ENCODE data around the gene EHD4.

Gene EHD4

DNA sequence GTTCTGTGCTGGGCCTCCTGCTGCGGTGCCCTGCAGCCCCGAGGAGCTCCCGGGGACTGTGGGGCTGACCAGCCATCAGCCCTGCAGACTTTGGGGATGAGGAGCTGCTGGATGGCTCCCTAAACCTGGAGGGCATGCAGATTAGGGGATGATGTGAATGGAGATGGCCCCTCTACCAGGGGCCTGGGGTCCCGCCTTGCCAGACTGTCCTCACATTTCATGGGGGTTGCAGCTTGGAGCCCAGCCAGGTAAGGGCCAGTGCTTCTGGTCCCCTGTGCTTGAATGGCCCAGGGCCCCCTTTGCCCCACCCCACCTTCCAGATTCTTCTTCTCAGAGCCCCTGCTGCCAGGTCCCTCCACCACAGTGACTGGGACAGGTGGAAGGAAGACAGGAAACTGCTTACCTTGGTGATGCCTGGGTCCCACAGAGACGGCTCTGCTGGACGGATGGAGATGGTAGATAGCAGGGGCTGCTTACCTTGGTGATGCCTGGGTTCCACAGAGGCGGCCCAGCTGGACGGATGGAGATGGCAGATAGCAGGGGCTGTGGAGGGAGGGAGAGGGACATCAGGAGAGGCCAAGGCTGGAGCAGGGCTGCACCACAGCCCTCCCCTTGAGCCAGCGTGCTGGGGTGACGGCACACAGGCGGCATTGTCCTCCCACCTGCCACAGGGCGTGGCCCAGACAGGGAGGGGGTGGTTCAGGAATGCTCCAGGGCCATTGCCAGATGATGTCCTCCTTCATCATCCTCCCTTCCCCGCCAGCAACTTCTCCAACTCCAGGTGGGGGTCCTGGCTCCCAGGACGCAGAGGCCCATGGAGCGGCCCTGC, 78.7 kb downstream of the EHD4 start, which contains the start of gene SPTBN5:
Gene SPTBN5, minus strand, starts transcription at position 632 of the 829 bp plus-strand sequence. Its CDS starts 556 bp downstream, at position 76.
- peak within 1 kb of the TSS; percentile 28 for H3K4me3 ChIP-seq (ENCODE audit: low read depth, low read length)
- no peak for DNase-seq (ENCODE audit: low read depth)
- no peak for TF ChIP-seq CTCF (conservative IDR thresholded peaks at IDR 0.05; ENCODE audit: low read depth, low read length)

GRCh38 chr15:41892621-41893421, 79.5 kb downstream of the EHD4 start:
- DNase-seq (ENCODE audit: low read depth) = no peak
- TF ChIP-seq CTCF (conservative IDR thresholded peaks at IDR 0.05; ENCODE audit: low read depth, low read length) = no peak
- no peak overlapping the region for H3K4me3 ChIP-seq (ENCODE audit: low read depth, low read length)

DNA sequence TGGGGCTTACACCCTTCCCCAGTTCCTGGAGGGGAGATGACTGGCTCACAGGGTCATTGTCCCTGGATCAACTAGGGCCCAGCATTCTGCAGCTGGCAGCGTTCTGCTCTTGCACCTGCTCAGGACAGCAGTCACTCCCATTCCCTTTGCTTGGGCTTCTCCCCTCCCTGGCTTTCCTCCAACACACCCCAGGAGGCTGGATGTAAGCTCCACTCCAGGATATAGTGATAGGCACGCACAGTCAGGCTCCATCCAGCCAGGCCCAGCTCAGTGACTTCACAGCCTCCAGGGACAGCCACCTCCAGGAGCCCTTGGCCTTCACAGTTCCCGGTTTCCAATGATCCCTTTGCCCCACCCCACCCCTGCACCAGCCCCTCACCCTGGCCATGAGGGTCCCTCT, 80.4 kb downstream of the EHD4 start:
- TF ChIP-seq CTCF (conservative IDR thresholded peaks at IDR 0.05; ENCODE audit: low read depth, low read length) = no peak
- DNase-seq (ENCODE audit: low read depth) = no peak
- H3K4me3 ChIP-seq (ENCODE audit: low read depth, low read length) = no peak overlapping the region

- TF ChIP-seq CTCF (conservative IDR thresholded peaks at IDR 0.05; ENCODE audit: low read depth, low read length) = no peak
- H3K4me3 ChIP-seq (ENCODE audit: low read depth, low read length) = no peak overlapping the region
- DNase-seq (ENCODE audit: low read depth) = no peak
Observed at GRCh38 chr15:41891226-41891625, 81.1 kb downstream of the EHD4 start.

- no peak overlapping the region for H3K4me3 ChIP-seq (ENCODE audit: low read depth, low read length)
- no peak for DNase-seq (ENCODE audit: low read depth)
- TF ChIP-seq CTCF (conservative IDR thresholded peaks at IDR 0.05; ENCODE audit: low read depth, low read length) = no peak
Observed at GRCh38 chr15:41890050-41890690, 82.2 kb downstream of the EHD4 start.

- no peak for DNase-seq (ENCODE audit: low read depth)
- TF ChIP-seq CTCF (conservative IDR thresholded peaks at IDR 0.05; ENCODE audit: low read depth, low read length) = no peak
- no peak overlapping the region for H3K4me3 ChIP-seq (ENCODE audit: low read depth, low read length)
Observed at GRCh38 chr15:41888662-41889253, 83.6 kb downstream of the EHD4 start.
